ENCODE measurements around the gene CYFIP1. TPM values are rescaled to one million over a fixed set of nuclear protein-coding genes. Genes with fewer than 3 reads are reported as not detected.

Gene CYFIP1
- total RNA-seq, 1 donor from 2014 or later, result 116 TPM

- H3K27me3 Mint-ChIP-seq (ENCODE audit: low read depth, unreplicated experiment), result no peaks in the 10 kb centered on the region
Measured at GRCh38 chr15:22883196-22883595, 97.0 kb downstream of the CYFIP1 start.

GRCh38 chr15:22881739-22882440, 98.3 kb downstream of the CYFIP1 start:
- H3K4me2 ChIP-seq (ENCODE audit: low read length), result no peak overlapping the region
- H3K9ac ChIP-seq (ENCODE audit: low read length), result no peak overlapping the region
- H3K4me1 Mint-ChIP-seq (ENCODE audit: low read depth, unreplicated experiment), result peaks cover 3% of the 10 kb centered on the region
- H2AFZ ChIP-seq (ENCODE audit: low read depth, low read length), result no peak overlapping the region
- no peaks in the 10 kb centered on the region for H3K9me3 Mint-ChIP-seq (ENCODE audit: unreplicated experiment)
- no peak overlapping the region for H3K27ac Mint-ChIP-seq (ENCODE audit: unreplicated experiment)
- FAIRE-seq (no peak), DNase-seq (ENCODE audit: low read depth) (no peak)
- no peaks in the 10 kb centered on the region for H3K27me3 ChIP-seq (ENCODE audit: insufficient read depth, low read length)
- peaks cover 16% of the 10 kb centered on the region for H3K36me3 Mint-ChIP-seq (ENCODE audit: low read depth, unreplicated experiment)
- H3K9me3 ChIP-seq (ENCODE audit: insufficient read depth, low read depth, low read length), result no peaks in the 10 kb centered on the region
- H3K79me2 ChIP-seq (ENCODE audit: insufficient read depth, low read length), result peaks cover 6% of the 10 kb centered on the region
- no peak overlapping the region for H3K4me3 Mint-ChIP-seq (ENCODE audit: unreplicated experiment)
- peaks cover 16% of the 10 kb centered on the region for H3K36me3 ChIP-seq (ENCODE audit: insufficient read depth, low read length)
- peaks cover 23% of the 10 kb centered on the region for H4K20me1 ChIP-seq (ENCODE audit: insufficient read depth, low read length)
- H3K27me3 Mint-ChIP-seq (ENCODE audit: low read depth, unreplicated experiment), result no peaks in the 10 kb centered on the region
- no peak overlapping the region for H3K4me3 ChIP-seq (ENCODE audit: insufficient read depth, low read depth, low read length)
- no peak overlapping the region for H3K27ac ChIP-seq (ENCODE audit: low read depth, low read length)
- TF ChIP-seq CTCF (IDR thresholded peaks at IDR 0.05; ENCODE audit: insufficient read depth, low read depth, low read length), result no peak
- TF ChIP-seq EZH2 (IDR thresholded peaks at IDR 0.05; ENCODE audit: insufficient read depth, low read length), result no peak
- no peaks in the 10 kb centered on the region for H3K4me1 ChIP-seq (ENCODE audit: insufficient read depth, low read length)

More at GRCh38 chr15:22883196-22883595, 97.0 kb downstream of the CYFIP1 start:
- H3K36me3 ChIP-seq (ENCODE audit: insufficient read depth, low read length), result peaks cover 16% of the 10 kb centered on the region
- H3K9me3 ChIP-seq (ENCODE audit: insufficient read depth, low read depth, low read length), result no peaks in the 10 kb centered on the region
- no peak overlapping the region for H3K27ac ChIP-seq (ENCODE audit: low read depth, low read length)
- DNase-seq (ENCODE audit: low read depth), result no peak
- no peaks in the 10 kb centered on the region for H3K27me3 ChIP-seq (ENCODE audit: insufficient read depth, low read length)
- no peak for TF ChIP-seq CTCF (IDR thresholded peaks at IDR 0.05; ENCODE audit: insufficient read depth, low read depth, low read length)
- no peak for TF ChIP-seq EZH2 (IDR thresholded peaks at IDR 0.05; ENCODE audit: insufficient read depth, low read length)
- H3K9ac ChIP-seq (ENCODE audit: low read length), result no peak overlapping the region
- H3K79me2 ChIP-seq (ENCODE audit: insufficient read depth, low read length), result no peaks in the 10 kb centered on the region
- no peak overlapping the region for H3K4me2 ChIP-seq (ENCODE audit: low read length)
- Mint-ChIP-seq H3K4me1 (ENCODE audit: low read depth, unreplicated experiment) (peaks cover 13% of the 10 kb centered on the region), H3K9me3 (ENCODE audit: unreplicated experiment) (no peaks in the 10 kb centered on the region), H3K27ac (ENCODE audit: unreplicated experiment) (no peak overlapping the region), H3K36me3 (ENCODE audit: low read depth, unreplicated experiment) (peaks cover 8% of the 10 kb centered on the region), H3K4me3 (ENCODE audit: unreplicated experiment) (no peak overlapping the region)
- peaks cover 23% of the 10 kb centered on the region for H4K20me1 ChIP-seq (ENCODE audit: insufficient read depth, low read length)
- H3K4me1 ChIP-seq (ENCODE audit: insufficient read depth, low read length), result peaks cover 12% of the 10 kb centered on the region
- H2AFZ ChIP-seq (ENCODE audit: low read depth, low read length), result no peak overlapping the region
- no peak overlapping the region for H3K4me3 ChIP-seq (ENCODE audit: insufficient read depth, low read depth, low read length)
- no peak for FAIRE-seq

All from astrocyte (in vitro differentiated cells and primary cell).